ENCODE measurements around the gene HCAR1.
"Not testable (repeated sequence)": the region's sequence is repeated elsewhere in the genome, so short reads cannot be mapped to it uniquely, and the experiment has no call there.

HCAR1 gene

DNA sequence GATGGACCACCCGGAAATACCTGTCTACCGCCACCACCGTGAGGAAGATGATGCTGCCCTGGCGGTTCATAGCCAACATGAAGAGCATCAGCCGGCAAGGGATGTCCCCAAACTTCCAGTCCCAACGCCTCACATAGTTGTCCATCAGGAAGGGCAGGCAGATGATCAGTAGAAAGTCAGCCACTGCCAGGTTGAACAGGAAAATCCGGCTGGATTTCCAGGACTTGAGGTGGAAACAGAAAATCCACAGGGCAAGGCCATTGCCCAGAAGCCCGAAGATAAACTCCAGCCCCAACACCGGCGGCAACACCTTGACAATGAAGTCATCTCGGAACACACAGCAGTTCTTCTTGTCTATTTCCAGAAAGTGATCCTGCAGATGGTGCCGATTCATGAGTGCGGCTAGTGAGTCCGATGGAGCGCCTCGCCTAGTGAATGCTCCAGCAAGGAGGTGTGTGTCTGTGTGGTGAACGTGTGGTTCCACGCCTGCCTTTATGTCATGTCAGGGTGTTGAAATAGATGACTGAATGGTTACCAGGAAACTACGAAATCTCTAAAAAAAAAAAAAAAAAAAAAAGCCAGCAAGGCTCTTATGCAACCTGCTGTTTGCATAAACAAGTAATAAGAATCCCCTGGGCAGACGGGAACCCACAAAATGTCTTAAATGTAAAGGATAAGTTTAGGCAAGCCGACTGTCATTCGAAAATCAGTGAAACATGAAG lies 27.6 kb downstream of the HCAR1 start, which contains the start of gene HCAR2:
HCAR2 (minus strand) TSS at position 468 of the 722 bp plus-strand sequence; CDS start at position 394, 74 bp downstream.
- not testable (repeated sequence) for H3K56ac ChIP-seq (ENCODE audit: low read length); H3K4me3 ChIP-seq (ENCODE audit: low read length); H3K18ac ChIP-seq (ENCODE audit: low read length); H3K27me3 ChIP-seq (ENCODE audit: insufficient read depth, low read length, poor library complexity); H3K9ac ChIP-seq (ENCODE audit: low read length); H3K4me2 ChIP-seq (ENCODE audit: low read length); H2BK5ac ChIP-seq (ENCODE audit: low read length); H3K36me3 ChIP-seq (ENCODE audit: control insufficient read depth, insufficient read depth, low read length); H2BK15ac ChIP-seq (replicated peaks; ENCODE audit: low read depth); H4K5ac ChIP-seq (ENCODE audit: low read length); H3K23ac ChIP-seq (ENCODE audit: low read length); H3K79me1 ChIP-seq (ENCODE audit: low read length); H3K4me1 ChIP-seq (ENCODE audit: control insufficient read depth, low read depth, low read length); H3K4ac ChIP-seq (ENCODE audit: low read depth, low read length); H4K8ac ChIP-seq (ENCODE audit: low read depth, low read length); H3K27ac ChIP-seq (ENCODE audit: low read depth, low read length); H2AK5ac ChIP-seq (ENCODE audit: low read length); H2BK120ac ChIP-seq (ENCODE audit: low read depth, low read length); DNase-seq; H3K79me2 ChIP-seq (ENCODE audit: control insufficient read depth, insufficient read depth, low read length)
- no CpG with 5 or more reads among the region's 22 CpGs for WGBS (ENCODE audit: extremely low coverage, insufficient coverage, low lambda C conversion rate)

DNA sequence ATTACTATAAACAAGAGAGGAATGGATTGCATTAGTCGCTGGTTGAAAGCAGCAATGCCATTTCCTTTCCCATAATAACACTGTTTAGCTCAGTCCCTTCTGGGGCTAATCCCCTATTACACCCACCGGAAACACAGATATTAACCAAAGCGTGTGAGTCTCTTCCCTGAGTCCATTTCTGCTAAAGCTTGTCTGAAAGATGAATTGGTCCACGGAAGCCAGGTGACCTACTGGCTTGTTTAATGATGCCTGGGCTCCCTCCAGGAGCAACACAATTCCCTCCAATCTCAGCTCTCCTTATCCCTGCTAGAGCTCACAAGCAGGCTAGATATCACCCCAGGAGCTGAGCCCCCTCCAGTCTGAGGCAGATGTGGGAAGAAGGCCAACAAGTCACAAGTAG lies 29.2 kb downstream of the HCAR1 start:
- whole genome bisulfite sequencing (ENCODE audit: extremely low coverage, insufficient coverage, low lambda C conversion rate): no CpG with 5 or more reads among the region's 4 CpGs
- DNase-seq; H3K4me2 ChIP-seq (ENCODE audit: low read length); H3K4me1 ChIP-seq (ENCODE audit: control insufficient read depth, low read depth, low read length); H3K27me3 ChIP-seq (ENCODE audit: insufficient read depth, low read length, poor library complexity); H3K79me2 ChIP-seq (ENCODE audit: control insufficient read depth, insufficient read depth, low read length); H3K27ac ChIP-seq (ENCODE audit: low read depth, low read length); H2BK15ac ChIP-seq (replicated peaks; ENCODE audit: low read depth); H2AK5ac ChIP-seq (ENCODE audit: low read length); H4K8ac ChIP-seq (ENCODE audit: low read depth, low read length); H2BK5ac ChIP-seq (ENCODE audit: low read length); H3K36me3 ChIP-seq (ENCODE audit: control insufficient read depth, insufficient read depth, low read length); H3K4me3 ChIP-seq (ENCODE audit: low read length); H3K23ac ChIP-seq (ENCODE audit: low read length); H3K79me1 ChIP-seq (ENCODE audit: low read length); H3K4ac ChIP-seq (ENCODE audit: low read depth, low read length); H4K5ac ChIP-seq (ENCODE audit: low read length); H3K9ac ChIP-seq (ENCODE audit: low read length); H3K18ac ChIP-seq (ENCODE audit: low read length); H3K56ac ChIP-seq (ENCODE audit: low read length); H2BK120ac ChIP-seq (ENCODE audit: low read depth, low read length): not testable (repeated sequence)

DNA sequence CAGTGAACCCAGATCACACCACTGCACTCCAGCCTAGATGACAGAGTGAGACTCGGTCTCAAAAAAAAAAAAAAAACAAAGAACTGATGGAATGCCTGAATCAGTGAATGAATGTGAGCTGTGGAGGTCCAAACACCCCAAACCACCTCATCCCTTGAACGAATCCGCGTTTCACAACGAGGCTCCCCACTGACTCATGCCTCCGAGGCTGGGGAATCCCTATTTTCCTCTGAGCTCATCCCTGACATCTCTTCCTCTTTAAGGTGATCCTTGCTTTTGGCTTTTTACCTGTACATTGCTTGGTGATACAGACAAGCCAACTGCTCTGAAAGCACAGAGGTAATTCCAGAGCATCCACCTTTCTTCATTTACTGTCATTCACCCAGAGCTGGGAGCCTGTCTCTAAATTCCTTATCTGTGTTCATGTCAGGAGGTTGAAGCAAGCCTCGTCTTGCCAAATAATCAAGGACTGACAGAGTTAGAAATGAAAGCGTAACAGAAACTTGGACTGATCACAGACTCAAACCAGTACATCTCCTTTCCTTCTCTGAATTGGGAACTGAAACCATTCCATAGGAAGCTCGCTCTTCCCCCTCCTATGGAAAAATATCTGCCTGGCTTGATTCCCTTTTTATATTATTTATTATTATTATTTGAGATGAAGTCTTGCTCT lies 30.5 kb downstream of the HCAR1 start:
- H2BK5ac ChIP-seq (ENCODE audit: low read length); H3K4me2 ChIP-seq (ENCODE audit: low read length); H3K4me1 ChIP-seq (ENCODE audit: control insufficient read depth, low read depth, low read length); H4K5ac ChIP-seq (ENCODE audit: low read length); H3K56ac ChIP-seq (ENCODE audit: low read length); H3K27me3 ChIP-seq (ENCODE audit: insufficient read depth, low read length, poor library complexity); H2BK15ac ChIP-seq (replicated peaks; ENCODE audit: low read depth); H3K4me3 ChIP-seq (ENCODE audit: low read length); H4K8ac ChIP-seq (ENCODE audit: low read depth, low read length); H3K79me1 ChIP-seq (ENCODE audit: low read length); DNase-seq; H3K27ac ChIP-seq (ENCODE audit: low read depth, low read length); H3K9ac ChIP-seq (ENCODE audit: low read length); H3K79me2 ChIP-seq (ENCODE audit: control insufficient read depth, insufficient read depth, low read length); H3K4ac ChIP-seq (ENCODE audit: low read depth, low read length); H3K36me3 ChIP-seq (ENCODE audit: control insufficient read depth, insufficient read depth, low read length); H2BK120ac ChIP-seq (ENCODE audit: low read depth, low read length); H3K23ac ChIP-seq (ENCODE audit: low read length); H2AK5ac ChIP-seq (ENCODE audit: low read length); H3K18ac ChIP-seq (ENCODE audit: low read length): not testable (repeated sequence)
- WGBS (ENCODE audit: extremely low coverage, insufficient coverage, low lambda C conversion rate): no CpG with 5 or more reads among the region's 9 CpGs

DNA sequence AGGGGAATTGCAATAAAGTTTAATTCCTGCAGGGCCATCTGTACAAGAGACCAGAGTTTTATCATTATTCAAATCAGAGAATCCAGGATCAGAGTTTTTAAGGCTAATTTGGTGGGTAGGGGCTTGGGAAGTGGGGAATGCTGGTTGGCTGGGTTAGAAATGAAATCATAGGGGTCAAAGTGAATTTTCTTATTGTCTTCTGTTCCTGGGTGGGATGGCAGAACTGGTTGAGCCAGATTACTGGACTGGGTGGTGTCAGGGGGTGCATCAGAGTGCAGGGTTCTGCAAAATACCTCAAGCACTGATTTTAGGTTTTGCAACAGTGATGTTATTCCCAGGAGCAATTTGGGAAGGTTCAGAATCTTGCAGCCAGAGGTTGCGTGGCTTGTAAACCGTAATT lies 33.7 kb downstream of the HCAR1 start:
- not testable (repeated sequence) for DNase-seq; H3K79me1 ChIP-seq (ENCODE audit: low read length); H3K4me1 ChIP-seq (ENCODE audit: control insufficient read depth, low read depth, low read length); H3K18ac ChIP-seq (ENCODE audit: low read length); H3K4ac ChIP-seq (ENCODE audit: low read depth, low read length); H3K4me2 ChIP-seq (ENCODE audit: low read length); H3K4me3 ChIP-seq (ENCODE audit: low read length); H2AK5ac ChIP-seq (ENCODE audit: low read length); H3K79me2 ChIP-seq (ENCODE audit: control insufficient read depth, insufficient read depth, low read length); H4K5ac ChIP-seq (ENCODE audit: low read length); H3K36me3 ChIP-seq (ENCODE audit: control insufficient read depth, insufficient read depth, low read length); H3K9ac ChIP-seq (ENCODE audit: low read length); H2BK15ac ChIP-seq (replicated peaks; ENCODE audit: low read depth); H2BK120ac ChIP-seq (ENCODE audit: low read depth, low read length); H3K27me3 ChIP-seq (ENCODE audit: insufficient read depth, low read length, poor library complexity); H2BK5ac ChIP-seq (ENCODE audit: low read length); H3K23ac ChIP-seq (ENCODE audit: low read length); H3K27ac ChIP-seq (ENCODE audit: low read depth, low read length); H4K8ac ChIP-seq (ENCODE audit: low read depth, low read length); H3K56ac ChIP-seq (ENCODE audit: low read length)
- WGBS (ENCODE audit: extremely low coverage, insufficient coverage, low lambda C conversion rate): no CpG with 5 or more reads among the region's 2 CpGs

DNA sequence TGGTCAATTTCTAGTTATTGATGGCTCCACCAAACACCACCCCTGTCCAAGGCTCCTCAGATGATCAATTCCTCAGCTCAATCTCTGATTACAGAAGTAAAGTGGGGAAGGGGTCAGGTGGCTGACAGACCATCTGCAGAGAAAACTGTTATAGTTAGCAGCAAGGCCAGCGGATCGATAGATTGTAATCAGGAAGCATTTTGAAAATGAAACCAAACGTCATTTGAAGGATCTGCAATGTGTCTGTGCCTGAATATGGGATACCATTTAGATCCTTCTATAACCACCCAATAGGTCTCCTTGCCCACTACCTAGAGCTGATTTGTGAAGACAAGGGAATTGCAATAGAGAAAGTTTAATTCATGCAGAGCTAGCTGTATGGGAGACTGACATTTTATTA lies 39.1 kb downstream of the HCAR1 start:
- H2BK120ac ChIP-seq (ENCODE audit: low read depth, low read length): no peak overlapping the region
- H3K9ac ChIP-seq (ENCODE audit: low read length): no peak overlapping the region
- H2BK5ac ChIP-seq (ENCODE audit: low read length): no peak overlapping the region
- H2BK15ac ChIP-seq (replicated peaks; ENCODE audit: low read depth): no peak overlapping the region
- no peak overlapping the region for H3K23ac ChIP-seq (ENCODE audit: low read length)
- no peaks in the 10 kb centered on the region for H3K79me1 ChIP-seq (ENCODE audit: low read length)
- no peak overlapping the region for H4K8ac ChIP-seq (ENCODE audit: low read depth, low read length)
- no peak for DNase-seq
- H3K4ac ChIP-seq (ENCODE audit: low read depth, low read length): no peak overlapping the region
- H3K79me2 ChIP-seq (ENCODE audit: control insufficient read depth, insufficient read depth, low read length): no peaks in the 10 kb centered on the region
- no peaks in the 10 kb centered on the region for H3K27me3 ChIP-seq (ENCODE audit: insufficient read depth, low read length, poor library complexity)
- no peak overlapping the region for H3K27ac ChIP-seq (ENCODE audit: low read depth, low read length)
- no peak overlapping the region for H3K56ac ChIP-seq (ENCODE audit: low read length)
- no peak overlapping the region for H3K4me2 ChIP-seq (ENCODE audit: low read length)
- H3K4me1 ChIP-seq (ENCODE audit: control insufficient read depth, low read depth, low read length): no peaks in the 10 kb centered on the region
- H4K5ac ChIP-seq (ENCODE audit: low read length): no peak overlapping the region
- no peaks in the 10 kb centered on the region for H3K36me3 ChIP-seq (ENCODE audit: control insufficient read depth, insufficient read depth, low read length)
- no peak overlapping the region for H3K4me3 ChIP-seq (ENCODE audit: low read length)
- no peak overlapping the region for H3K18ac ChIP-seq (ENCODE audit: low read length)
- H2AK5ac ChIP-seq (ENCODE audit: low read length): no peak overlapping the region
- WGBS (ENCODE audit: extremely low coverage, insufficient coverage, low lambda C conversion rate): no CpG with 5 or more reads among the region's 3 CpGs
